Measurements from ENCODE around the gene ELMO1.

Gene ELMO1

DNA sequence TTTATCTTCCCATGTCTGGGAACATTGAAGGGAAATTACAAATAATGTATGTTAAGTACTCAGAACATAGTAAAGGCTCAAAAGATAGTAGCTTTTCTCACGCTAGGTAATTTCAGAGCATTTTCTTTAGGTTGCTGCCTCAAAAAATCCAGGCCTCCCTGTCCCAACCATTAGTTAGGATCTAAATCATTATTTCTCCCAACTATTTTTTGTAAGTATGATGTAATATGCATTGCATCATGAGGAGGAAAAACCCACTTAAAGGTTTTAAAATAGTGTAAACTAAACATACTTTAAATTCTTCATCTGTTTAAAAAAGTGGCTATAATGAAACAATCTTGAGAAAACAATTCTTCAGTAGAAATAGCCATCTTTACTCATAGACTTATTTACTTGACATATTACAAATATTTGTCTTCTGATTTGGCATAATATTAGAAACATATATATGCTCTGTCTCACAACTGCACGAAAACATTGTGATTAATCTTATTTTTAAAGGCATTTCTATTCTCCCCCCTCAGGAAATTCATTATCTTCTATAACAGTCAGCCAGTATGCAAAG lies 329.3 kb downstream of the ELMO1 start:
- no peak for DNase-seq (ENCODE audit: low read depth)

DNA sequence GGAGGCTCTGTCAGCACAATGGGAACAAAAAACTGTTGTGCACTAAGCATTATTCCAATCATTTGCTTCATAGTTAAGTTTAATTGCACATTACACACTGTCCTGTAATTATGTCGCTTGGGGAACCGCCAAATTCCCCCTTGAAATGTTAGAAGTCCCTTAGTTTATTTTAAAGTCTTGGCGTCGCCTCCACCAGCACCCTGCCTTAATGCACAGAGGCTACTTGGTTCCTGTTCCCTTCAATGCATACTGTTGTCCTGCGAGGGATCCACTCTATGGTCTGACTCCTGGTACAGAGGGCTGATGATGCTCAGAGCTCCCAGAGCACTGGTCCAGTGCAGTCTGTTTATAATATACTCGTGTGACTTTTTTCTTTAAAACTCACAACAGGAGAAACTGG lies 330.7 kb downstream of the ELMO1 start:
- DNase-seq (ENCODE audit: low read depth) = no peak

DNA sequence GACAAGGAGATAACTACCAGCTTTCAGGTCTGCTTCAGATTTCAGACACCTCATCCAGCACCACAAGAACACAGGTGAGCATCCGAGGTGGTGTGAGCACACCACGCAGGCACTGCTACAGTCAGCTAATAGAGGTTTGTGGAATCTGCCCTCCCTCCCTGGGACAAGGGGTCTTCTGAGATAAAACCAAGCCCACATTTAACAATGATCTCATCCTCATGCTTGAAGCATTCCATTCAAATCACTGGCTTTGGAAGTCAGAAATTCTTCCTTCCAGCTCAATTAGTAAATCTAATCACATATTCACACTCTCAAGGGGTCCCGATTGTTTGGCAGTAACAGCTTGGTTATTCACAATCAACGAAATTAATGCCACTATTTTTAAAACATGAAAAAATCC lies 331.4 kb downstream of the ELMO1 start:
- DNase-seq (ENCODE audit: low read depth) = no peak

DNA sequence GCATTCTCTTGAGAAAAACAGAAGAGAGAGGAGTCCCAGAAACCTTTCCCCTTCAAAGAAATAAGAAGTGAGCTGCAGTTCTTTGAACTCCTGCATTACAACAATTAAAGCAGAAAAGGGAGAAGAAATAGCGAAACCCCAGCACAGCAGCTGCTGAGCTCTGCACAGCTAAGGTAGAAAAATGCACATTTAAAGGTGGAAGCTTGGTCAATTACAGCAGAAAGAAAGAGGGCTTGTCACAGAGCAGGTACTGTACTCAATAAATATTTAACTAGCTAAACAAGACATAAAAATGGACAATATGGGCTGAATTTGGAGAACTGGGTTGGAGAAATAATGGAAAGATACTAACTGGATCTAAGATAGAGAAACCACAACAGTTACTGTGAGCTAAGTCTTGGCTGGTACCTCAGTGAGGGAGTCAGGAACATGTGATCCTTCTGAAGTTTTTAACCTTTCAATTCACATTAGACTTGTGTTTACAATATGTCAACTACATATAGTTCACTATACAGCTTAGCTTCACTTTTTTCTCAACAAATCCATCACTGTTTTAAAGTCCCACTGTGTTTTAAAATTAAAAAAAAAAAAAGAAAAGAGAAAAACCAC lies 332.5 kb downstream of the ELMO1 start:
- no peak for DNase-seq (ENCODE audit: low read depth)

DNA sequence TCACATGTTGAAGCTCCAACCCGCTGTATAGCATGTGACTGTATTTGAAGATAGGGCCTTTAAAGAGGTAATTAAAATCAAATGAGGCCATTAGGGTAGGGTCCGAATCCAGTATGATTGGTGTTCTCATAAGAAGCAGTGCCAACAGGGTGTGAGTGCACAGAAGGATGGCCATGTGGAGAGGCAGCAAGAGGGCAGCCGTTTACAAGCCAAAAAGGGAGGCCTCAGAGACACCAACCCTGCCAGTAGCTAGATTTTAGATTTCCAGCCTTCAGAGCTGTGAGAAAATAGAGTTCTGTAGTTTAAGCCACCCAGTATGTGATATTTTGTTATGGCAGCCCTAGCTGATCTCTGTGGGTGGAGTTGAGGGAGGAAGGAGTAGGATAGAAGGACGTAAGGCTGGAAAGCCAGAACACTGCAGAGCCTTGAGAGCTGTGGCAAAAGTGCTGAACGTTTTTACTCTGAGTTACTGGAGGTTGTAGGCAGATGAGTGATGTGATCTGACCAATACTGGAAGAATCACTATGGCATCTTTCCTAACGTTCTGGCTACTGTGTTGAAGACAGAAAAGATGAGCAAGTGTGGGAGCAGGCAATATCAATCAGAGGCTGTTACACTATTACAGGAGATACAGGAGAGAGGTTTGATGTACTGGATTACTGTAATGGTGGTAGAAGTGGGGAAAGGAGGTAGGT lies 334.9 kb downstream of the ELMO1 start:
- DNase-seq (ENCODE audit: low read depth) = no peak

DNA sequence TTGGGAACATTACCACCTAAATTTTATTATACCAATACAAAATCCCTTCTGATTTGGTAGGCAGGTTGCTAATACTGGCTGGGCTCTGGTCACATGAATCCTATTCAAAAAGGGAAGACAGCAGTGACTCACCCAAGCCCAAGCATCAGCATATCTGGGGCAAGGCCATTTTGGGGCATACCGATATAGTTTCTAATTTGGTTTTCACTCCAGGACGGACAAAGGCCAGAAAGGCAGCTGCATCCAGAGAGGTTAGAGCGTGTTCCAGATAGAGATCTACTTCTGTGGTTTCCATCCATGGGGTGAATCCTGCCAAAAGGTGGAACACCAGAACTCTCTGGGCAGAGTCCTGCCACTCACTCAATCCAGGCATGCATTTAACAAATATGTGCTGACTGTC lies 335.8 kb downstream of the ELMO1 start:
- no peak for DNase-seq (ENCODE audit: low read depth)

DNA sequence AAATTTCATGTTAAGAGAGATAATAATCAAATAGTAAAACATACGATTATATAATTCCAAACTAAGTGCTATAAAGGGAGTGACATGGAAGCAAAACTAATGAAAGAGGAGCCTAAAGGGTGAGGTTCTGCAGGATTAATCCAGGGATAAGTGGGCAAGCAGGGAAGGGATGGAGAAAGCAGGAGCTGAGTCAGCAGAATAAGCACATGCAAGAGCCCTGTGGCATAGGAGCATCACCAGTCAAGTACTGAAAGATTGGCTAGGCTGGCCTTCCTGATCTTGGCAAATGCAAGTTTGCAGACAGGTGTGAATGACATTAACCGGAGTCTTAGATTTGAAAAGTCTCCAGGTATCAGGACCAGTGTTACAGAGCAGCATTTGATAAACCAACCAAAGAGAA lies 336.4 kb downstream of the ELMO1 start:
- no peak for DNase-seq (ENCODE audit: low read depth)

DNA sequence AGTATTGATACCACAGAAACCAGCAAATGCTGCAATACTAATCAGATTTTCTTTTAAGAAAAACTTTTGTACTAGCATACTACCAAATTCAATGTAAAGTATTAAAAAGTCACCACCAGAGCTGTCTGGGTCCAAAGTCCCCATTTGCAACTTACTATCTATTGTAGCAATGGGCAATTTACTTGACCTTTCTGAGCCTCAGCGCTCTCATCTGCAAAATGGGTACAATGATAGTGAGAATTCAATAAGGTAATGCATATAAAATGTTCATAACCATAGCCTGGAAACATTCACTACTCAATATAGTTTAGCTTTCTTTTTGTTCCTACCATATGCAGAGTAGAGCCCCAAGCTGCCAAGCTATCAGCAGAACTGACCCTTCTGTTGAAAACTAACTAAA lies 337.2 kb downstream of the ELMO1 start:
- DNase-seq (ENCODE audit: low read depth) = no peak

DNA sequence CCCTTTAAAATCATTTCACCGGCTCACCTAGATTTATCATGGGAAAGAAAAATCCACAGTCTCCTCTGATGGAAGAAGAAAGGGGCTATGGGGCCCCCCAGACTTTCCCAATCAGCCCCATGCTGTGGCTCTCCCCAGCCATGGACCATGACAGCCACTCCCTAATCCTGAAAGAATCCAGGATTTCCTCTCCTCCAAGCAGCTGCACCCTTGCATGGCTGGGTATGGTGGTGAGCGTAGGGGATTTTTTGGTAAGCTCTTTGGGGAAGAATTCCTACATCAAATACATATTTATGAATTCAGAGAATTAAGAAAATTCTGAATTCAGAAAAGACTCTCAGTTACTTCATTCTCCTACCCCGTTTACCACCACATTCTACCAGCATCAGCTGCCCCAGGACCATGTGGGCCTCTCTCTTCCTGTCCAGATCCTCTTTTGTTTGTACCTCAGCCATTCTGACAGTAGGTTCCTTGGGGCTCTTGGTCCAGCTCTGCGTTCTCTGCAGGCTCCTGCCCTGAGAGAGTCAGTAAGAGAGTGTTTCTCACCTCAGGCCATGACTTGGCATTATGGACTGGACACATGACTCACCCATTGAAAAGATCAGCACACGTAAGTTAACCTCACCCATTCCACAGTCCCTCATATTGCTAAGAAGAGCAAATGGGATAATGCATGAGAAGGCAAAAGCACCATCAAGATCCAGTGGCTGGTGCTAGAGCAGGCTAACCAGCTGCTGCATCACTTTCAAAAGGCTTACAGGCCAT lies 337.8 kb downstream of the ELMO1 start:
- DNase-seq (ENCODE audit: low read depth) = no peak

DNA sequence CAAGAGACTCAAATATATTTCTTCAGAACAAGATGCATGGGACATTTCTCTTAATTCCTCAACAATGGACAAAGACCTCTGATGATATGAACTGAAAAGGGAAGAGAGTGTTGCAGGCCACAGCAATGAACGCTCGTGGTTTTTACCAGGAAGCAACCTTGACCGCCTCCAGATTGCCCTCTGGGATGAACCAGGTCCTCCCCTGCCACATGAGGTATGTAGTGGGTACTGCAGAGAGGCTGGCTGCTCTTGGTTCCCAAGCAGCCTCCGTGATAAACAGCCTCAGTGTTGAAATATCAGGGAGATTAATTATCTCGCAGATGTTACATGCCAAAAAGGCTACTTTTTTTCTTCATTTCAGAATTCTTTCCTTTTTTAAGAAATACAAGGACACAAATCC lies 338.8 kb downstream of the ELMO1 start:
- no peak for DNase-seq (ENCODE audit: low read depth)

DNA sequence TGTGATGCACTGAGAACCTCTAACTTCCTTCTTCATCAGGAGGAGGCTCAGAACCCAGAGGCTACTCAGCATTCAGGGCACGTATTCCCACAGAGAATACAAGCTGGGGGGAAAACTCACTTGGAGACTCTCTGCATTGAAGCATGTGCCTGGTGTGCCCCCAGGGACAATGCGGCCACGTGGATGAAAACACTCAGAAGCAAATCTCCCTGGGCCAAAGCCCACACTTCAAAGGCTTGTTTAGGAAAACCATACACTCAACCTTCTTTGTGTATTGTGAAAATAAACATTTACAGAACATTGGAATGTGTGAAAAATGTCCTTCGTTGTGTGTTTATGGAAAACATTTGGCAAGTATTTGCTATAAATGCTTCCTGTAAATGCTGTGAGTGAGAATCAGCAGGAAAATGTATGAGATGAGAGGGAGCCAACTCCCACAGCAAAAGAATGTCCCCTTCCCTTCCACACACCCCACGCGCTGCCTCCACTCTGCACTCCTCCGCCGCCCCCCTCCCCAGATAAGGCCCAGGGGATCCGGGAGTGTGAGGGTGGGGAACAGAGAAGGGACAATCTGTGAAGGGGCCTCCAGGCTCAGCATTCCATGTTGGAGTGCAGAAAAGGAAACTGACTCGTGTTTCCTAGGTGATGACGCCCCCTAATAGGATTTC lies 339.5 kb downstream of the ELMO1 start:
- DNase-seq (ENCODE audit: low read depth) = no peak

DNA sequence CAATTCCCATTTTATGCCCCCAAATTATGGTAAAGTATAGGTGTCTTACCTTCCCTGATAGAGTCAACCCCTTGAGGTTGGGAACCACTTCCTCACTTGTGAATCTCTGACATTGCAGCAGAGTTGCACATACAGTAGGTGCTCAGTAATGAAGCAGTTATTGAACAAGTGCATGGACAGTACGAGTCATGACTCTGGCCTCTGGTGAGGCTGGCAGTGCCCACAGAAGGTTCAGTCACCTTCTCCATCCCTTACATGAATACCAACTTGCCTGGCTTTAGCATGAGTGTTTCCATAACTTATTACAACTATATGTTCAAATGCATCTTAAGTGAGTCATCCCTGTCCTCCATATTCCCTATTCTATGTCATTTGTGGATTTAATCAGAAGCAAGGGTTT lies 340.0 kb downstream of the ELMO1 start:
- no peak for DNase-seq (ENCODE audit: low read depth)

DNA sequence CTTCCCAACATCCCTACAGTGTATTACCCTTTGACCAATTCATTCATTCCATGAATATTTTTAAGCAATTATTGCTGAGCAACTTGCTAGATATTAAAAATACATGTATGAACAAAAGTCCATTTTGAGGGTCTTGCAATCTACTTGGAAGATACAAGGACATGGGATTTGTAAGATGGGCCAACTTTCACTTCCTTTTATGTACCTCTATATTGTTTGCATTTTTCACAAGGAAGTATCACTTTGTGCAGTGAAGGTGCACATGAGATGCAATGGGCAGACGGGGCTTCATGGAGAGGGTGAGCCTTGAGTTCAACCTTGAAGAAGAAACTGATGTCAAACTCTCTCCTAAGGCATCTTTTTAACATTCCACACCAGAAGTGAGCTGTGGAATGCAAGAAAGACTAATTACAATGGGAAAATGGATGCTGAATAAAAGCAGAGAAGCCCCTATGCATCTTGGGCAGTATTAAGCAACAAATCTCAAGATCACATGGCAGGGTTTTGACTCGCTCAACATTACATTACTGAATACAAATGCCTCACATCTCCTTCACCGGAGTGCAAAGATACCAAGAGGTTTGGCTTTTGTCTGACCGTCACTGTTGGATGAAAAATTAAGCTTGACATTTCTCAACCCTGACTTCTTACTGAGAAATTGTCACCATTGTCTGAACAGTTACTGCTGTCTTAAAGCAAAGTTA lies 341.5 kb downstream of the ELMO1 start:
- no peak for DNase-seq (ENCODE audit: low read depth)

DNA sequence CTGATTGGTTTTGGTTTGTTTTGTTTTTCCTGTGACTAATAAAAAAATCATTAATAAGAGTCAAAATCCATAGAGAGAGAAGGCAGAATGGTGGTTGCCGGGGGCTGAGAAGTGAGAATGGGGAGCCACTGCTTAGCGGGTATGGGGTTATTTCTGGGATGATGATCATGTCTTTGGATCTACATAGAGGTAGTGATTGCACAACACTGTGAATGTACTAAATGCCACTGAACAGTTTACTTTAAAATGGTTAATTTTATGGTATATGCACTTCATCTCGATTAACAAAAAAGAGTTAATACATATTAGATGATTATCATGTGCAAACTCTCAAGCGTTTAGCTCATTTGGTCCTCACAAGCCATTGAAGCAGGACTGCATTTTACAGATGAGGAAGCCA lies 342.9 kb downstream of the ELMO1 start:
- DNase-seq (ENCODE audit: low read depth) = no peak

DNA sequence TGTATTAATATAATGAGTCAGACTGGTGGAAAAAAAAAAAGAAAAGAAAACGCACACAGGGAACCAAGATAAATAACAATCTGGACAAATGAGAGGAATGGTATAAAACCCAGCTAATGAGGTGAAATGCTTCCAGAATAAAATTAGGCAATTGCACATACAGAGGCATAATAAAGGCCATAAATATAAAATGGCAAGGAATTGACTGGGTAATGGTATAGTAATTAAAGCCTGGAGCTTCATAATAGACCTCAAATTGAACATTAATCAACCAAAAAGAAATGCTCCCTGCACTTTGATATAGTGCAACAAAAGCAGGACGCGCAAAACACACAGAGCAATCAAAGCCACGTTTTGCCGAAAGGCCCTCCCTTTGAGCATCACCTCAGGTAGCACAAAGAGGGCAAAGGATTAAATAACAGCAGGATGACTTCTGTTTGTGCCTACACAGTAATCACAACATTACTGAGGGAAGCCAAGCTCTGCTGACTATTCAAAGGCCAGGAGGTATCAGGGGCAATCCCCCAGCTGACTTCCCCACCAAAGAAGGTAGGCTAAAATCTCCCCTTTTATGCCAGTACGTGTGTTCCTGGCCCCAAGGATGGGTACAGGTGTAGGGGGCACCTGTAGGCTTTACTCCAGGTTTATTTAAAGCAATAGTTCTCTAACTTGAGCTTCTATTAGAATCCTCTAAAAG lies 343.7 kb downstream of the ELMO1 start:
- DNase-seq (ENCODE audit: low read depth) = no peak

DNA sequence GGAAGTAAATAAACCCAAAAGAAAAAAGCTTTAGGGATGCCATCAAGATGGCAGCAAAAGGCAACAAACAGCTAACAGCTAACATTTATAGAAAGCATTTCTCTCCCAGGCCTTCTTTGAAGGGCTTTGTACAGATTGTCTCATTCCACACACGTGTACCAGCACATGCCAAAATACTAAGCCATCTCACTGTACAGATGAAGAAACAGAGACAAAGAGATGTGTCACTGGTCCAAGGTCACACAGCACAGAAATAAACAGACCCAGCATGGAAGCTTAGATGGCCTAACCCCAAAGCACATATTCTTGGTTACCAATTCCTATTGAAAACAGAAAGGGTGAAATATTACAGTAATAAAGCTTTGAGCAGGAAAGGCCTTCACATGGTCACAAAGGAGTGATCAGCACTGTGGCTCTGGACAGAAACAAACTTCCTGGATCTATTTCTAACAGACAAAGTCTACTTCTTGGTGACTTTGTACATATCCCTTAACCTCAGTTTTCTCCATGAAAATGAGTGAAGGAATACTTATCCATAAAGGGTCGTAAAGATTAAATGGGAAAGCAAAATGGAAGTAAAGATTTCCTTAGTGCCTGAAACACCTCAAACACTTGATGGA lies 346.0 kb downstream of the ELMO1 start:
- DNase-seq (ENCODE audit: low read depth) = no peak

DNA sequence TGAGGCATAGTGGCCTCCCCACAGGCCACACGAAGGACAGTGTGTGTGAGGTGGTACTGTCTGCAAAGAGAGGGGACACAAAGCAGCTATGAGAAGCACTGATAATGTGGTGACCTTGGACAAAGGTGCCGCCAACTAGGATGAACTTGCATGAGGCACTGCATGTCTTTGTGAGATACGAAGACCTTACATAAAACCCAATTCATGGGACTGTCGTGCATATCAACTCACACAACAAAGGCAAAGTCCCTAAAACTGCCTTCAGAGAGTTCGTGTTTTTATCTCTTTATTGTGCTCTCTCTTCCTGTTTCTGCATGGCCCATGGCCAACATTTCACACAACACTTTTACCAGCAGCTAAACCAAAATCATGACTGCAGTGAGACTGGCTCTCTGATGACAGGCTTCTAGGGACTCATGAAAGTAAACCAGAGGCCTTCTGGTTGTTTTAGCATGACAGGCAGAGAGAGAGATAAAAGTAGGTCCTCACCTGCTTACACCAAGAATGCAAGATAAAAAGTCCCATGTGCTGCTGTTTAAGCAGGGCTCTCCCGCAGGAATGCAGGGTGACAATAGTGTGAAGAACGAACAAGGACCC lies 347.8 kb downstream of the ELMO1 start:
- no peak for DNase-seq (ENCODE audit: low read depth)

DNA sequence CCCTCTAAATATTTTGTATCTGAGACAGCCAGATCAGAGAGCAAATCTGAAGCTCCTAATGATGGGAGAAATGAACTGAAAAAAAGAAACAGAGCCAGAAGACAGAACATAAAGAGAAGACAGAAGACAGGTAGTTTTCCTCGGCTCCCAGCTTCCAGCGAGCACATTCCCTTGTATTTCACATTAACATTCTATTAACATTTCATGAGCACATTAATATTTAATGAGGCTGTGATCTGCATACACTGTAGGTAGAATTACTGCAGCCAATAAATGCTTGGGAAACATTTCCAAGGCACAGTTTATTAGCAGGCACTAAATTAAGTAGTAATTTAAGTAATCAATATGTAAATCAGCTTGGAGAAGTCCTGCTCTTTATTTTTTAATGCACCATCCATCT lies 349.9 kb downstream of the ELMO1 start:
- no peak for DNase-seq (ENCODE audit: low read depth)

DNA sequence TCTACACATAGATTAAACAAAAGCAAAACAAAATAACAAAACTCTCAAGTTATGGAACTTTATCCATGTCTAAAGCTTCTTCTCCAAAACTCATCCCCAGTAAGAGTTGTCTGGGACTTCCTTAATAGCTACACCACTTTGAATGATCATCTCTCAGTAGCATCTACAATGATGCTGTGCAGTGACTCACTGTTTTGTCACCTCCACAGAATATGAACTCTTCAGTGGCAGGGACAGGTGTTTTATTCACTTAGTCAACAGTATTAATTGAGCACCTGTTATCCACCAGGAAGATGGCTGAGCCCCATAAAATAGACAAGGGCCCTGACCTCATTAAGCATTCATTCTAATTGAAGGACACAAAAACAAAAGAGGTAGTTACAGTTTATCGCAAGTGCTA lies 350.7 kb downstream of the ELMO1 start:
- no peak for DNase-seq (ENCODE audit: low read depth)

DNA sequence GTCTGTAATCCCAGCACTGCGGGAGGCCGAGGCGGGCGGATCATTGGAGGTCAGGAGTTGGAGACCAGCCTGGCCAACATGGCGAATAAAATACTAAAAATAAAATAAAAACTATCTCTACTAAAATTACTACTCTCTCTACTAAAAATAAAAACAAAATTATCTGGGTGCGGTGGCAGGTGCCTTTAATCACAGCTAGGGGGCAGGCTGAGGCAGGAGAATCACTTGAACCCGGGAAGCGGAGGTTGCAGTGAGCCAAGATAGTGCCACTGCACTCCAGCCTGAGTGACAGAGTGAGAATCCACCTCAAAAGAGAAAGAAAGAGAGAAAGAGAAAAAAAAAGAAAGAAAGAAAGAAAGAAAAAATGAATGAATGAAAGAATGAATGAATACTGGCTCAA lies 351.4 kb downstream of the ELMO1 start:
- no peak for DNase-seq (ENCODE audit: low read depth)

DNA sequence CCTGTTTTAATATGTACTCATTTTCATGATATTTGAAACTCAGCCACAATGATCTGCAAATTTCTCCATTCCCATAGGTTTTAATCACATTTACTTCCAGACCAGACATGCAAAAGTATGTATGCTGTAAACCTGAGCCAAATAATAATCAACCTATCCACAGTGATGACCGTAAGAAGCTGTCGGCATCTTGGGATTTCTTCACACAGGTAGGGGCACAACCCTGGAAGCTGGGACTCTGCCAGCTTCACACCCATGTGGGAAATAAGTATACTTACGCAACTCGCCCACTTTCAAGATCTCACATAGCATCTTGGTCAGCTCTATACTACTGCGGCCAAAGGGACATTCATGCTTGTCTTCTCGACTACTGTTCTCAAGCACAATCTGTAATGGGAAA lies 352.3 kb downstream of the ELMO1 start:
- no peak for DNase-seq (ENCODE audit: low read depth)

Data from stimulated activated CD8-positive, alpha-beta memory T cell treated with anti-CD3 and anti-CD28 coated beads, Interleukin-15, amount 100 ng/mL, for 24 hours (primary cell).